Effector memory CD8-positive, alpha-beta T cell (primary cell): ENCODE measurements around the gene ZNF609.
"Not testable (repeated sequence)": the region's sequence is repeated elsewhere in the genome, so short reads cannot be mapped to it uniquely, and the experiment has no call there.

Experiments used
- ATAC-seq: fragments of 150-1000 bp; cut with Tn5 transposase; replicated peaks from 2 replicates; pipeline ENCODE4 v1.10.0; 2021; ENCODE audit warnings: mild to moderate bottlenecking, moderate library complexity
- DNase-seq, 3 experiments: peaks; one replicate each; pipeline ENCODE4 v3.0.0; 2021
- H3K27ac Mint-ChIP-seq, 2 donors: one replicate each; pipeline ENCODE4 v1.8.0; 2022; ENCODE audit warnings: mild to moderate bottlenecking in 2 of 2, mixed read lengths in 2 of 2, moderate library complexity in 2 of 2
- H3K27me3 Mint-ChIP-seq, 2 donors: one replicate each; pipeline ENCODE4 v1.8.0; 2022; ENCODE audit warnings: mixed read lengths in 2 of 2
- H3K36me3 Mint-ChIP-seq: one replicate; pipeline ENCODE4 v1.8.0; 2022; ENCODE audit warnings: mild to moderate bottlenecking, moderate library complexity, mixed read lengths; ENCODE audit not compliant: insufficient read depth
- H3K4me1 Mint-ChIP-seq, 2 donors: one replicate each; pipeline ENCODE4 v1.8.0; 2022; ENCODE audit warnings: low read depth in 2 of 2, mixed read lengths in 2 of 2
- H3K4me3 Mint-ChIP-seq, 2 donors: one replicate each; pipeline ENCODE4 v1.8.0; 2022; ENCODE audit warnings: mild to moderate bottlenecking in 2 of 2, mixed read lengths in 2 of 2, moderate library complexity in 2 of 2
- H3K9me3 Mint-ChIP-seq, 2 donors: one replicate each; pipeline ENCODE4 v1.8.0; 2022; ENCODE audit warnings: mixed read lengths in 2 of 2

Gene ZNF609

GRCh38 chr15:64571857-64572291, 111.5 kb downstream of the ZNF609 start:
- Mint-ChIP-seq H3K4me3 (no peak overlapping the region), H3K9me3 (no peaks in the 10 kb centered on the region), H3K36me3 (peaks cover 11% of the 10 kb centered on the region), H3K4me1 (peaks cover 30 to 47% of the 10 kb centered on the region in 2 donors), H3K27me3 (no peaks in the 10 kb centered on the region), H3K27ac (peak overlapping the region; percentile 9 to 33)
- DNase-seq (no peak), ATAC-seq (no peak)

GRCh38 chr15:64572856-64573255, 112.5 kb downstream of the ZNF609 start:
- peaks cover 30 to 46% of the 10 kb centered on the region in 2 donors for H3K4me1 Mint-ChIP-seq
- ATAC-seq (no peak), DNase-seq (no peak)
- no peak overlapping the region for H3K27ac Mint-ChIP-seq
- H3K27me3 Mint-ChIP-seq: no peaks in the 10 kb centered on the region
- no peaks in the 10 kb centered on the region for H3K9me3 Mint-ChIP-seq
- H3K36me3 Mint-ChIP-seq: peaks cover 4% of the 10 kb centered on the region
- no peak overlapping the region for H3K4me3 Mint-ChIP-seq

- no peaks in the 10 kb centered on the region for H3K27me3 Mint-ChIP-seq
- H3K9me3 Mint-ChIP-seq: no peaks in the 10 kb centered on the region
- peaks cover 15 to 30% of the 10 kb centered on the region in 2 donors for H3K4me1 Mint-ChIP-seq
- no peak for DNase-seq
- no peak for ATAC-seq
- H3K4me3 Mint-ChIP-seq: no peak overlapping the region
- peak overlapping the region; percentile 3 to 39 for H3K27ac Mint-ChIP-seq
- H3K36me3 Mint-ChIP-seq: peaks cover 4% of the 10 kb centered on the region
Observed at GRCh38 chr15:64574301-64575017, 114.1 kb downstream of the ZNF609 start.

- H3K27ac Mint-ChIP-seq: peak overlapping the region in 1 of 2 donors; percentile 28
- DNase-seq (no peak), ATAC-seq (no peak)
- peaks cover 7 to 16% of the 10 kb centered on the region in 2 donors for H3K4me1 Mint-ChIP-seq
- H3K4me3 Mint-ChIP-seq: no peak overlapping the region
- no peaks in the 10 kb centered on the region for H3K36me3 Mint-ChIP-seq
- H3K9me3 Mint-ChIP-seq: peaks cover 4 to 7% of the 10 kb centered on the region in 2 donors
- H3K27me3 Mint-ChIP-seq: no peaks in the 10 kb centered on the region
Observed at GRCh38 chr15:64580696-64581407, 120.5 kb downstream of the ZNF609 start.

- Mint-ChIP-seq H3K4me3 (no peak overlapping the region), H3K27ac (peak overlapping the region in 1 of 2 donors; percentile 28)
Observed at GRCh38 chr15:64581408-64581761, 121.0 kb downstream of the ZNF609 start.

GRCh38 chr15:64582202-64582601, 121.8 kb downstream of the ZNF609 start:
- Mint-ChIP-seq H3K27me3 (no peaks in the 10 kb centered on the region), H3K9me3 (peaks cover 4 to 7% of the 10 kb centered on the region in 2 donors), H3K36me3 (no peaks in the 10 kb centered on the region), H3K4me3 (no peak overlapping the region), H3K27ac (peak overlapping the region in 1 of 2 donors; percentile 35), H3K4me1 (peaks cover 7 to 24% of the 10 kb centered on the region in 2 donors)
- no peak for ATAC-seq
- no peak for DNase-seq

More at GRCh38 chr15:64581408-64581761, 121.0 kb downstream of the ZNF609 start:
- peaks cover 4 to 7% of the 10 kb centered on the region in 2 donors for H3K9me3 Mint-ChIP-seq
- ATAC-seq (no peak), DNase-seq (no peak)
- H3K27me3 Mint-ChIP-seq: no peaks in the 10 kb centered on the region
- no peaks in the 10 kb centered on the region for H3K36me3 Mint-ChIP-seq
- H3K4me1 Mint-ChIP-seq: peaks cover 7 to 17% of the 10 kb centered on the region in 2 donors

- Mint-ChIP-seq H3K27ac (peak overlapping the region; percentile 32 to 83), H3K9me3 (peaks cover 4 to 7% of the 10 kb centered on the region in 2 donors), H3K4me1 (peaks cover 12 to 32% of the 10 kb centered on the region in 2 donors), H3K4me3 (no peak overlapping the region), H3K36me3 (no peaks in the 10 kb centered on the region), H3K27me3 (no peaks in the 10 kb centered on the region)
- DNase-seq (no peak), ATAC-seq (no peak)
Observed at GRCh38 chr15:64583519-64583918, 123.1 kb downstream of the ZNF609 start.

- DNase-seq: no peak
- Mint-ChIP-seq H3K4me1 (peaks cover 12 to 35% of the 10 kb centered on the region in 2 donors), H3K9me3 (peaks cover 4 to 7% of the 10 kb centered on the region in 2 donors), H3K4me3 (no peak overlapping the region), H3K27me3 (no peaks in the 10 kb centered on the region), H3K27ac (peak overlapping the region; percentile 32 to 83), H3K36me3 (no peaks in the 10 kb centered on the region)
- ATAC-seq: no peak
Observed at GRCh38 chr15:64583983-64584382, 123.6 kb downstream of the ZNF609 start.

GRCh38 chr15:64586259-64586870, 126.0 kb downstream of the ZNF609 start:
- Mint-ChIP-seq H3K4me3 (no peak overlapping the region), H3K36me3 (no peaks in the 10 kb centered on the region), H3K4me1 (peaks cover 17 to 45% of the 10 kb centered on the region in 2 donors), H3K27me3 (no peaks in the 10 kb centered on the region), H3K9me3 (no peaks in the 10 kb centered on the region), H3K27ac (peak overlapping the region; percentile 4 to 15)
- no peak for DNase-seq
- no peak for ATAC-seq

GRCh38 chr15:64586984-64587383, 126.6 kb downstream of the ZNF609 start:
- no peak for ATAC-seq
- Mint-ChIP-seq H3K27ac (peak overlapping the region; percentile 4 to 15), H3K9me3 (no peaks in the 10 kb centered on the region), H3K4me1 (peaks cover 17 to 42% of the 10 kb centered on the region in 2 donors), H3K4me3 (no peak overlapping the region), H3K27me3 (no peaks in the 10 kb centered on the region), H3K36me3 (no peaks in the 10 kb centered on the region)
- DNase-seq: no peak

- H3K4me3 Mint-ChIP-seq: no peak overlapping the region
- no peaks in the 10 kb centered on the region for H3K27me3 Mint-ChIP-seq
- H3K36me3 Mint-ChIP-seq: peaks cover 1% of the 10 kb centered on the region
- no peak for ATAC-seq
- H3K27ac Mint-ChIP-seq: peak overlapping the region in 1 of 2 donors; percentile 78
- no peaks in the 10 kb centered on the region for H3K9me3 Mint-ChIP-seq
- DNase-seq: no peak
- H3K4me1 Mint-ChIP-seq: peaks cover 10 to 35% of the 10 kb centered on the region in 2 donors
Observed at GRCh38 chr15:64589435-64590084, 129.2 kb downstream of the ZNF609 start.

GRCh38 chr15:64592845-64593244, 132.5 kb downstream of the ZNF609 start:
- ATAC-seq, H3K4me3 Mint-ChIP-seq, DNase-seq, H3K27me3 Mint-ChIP-seq, H3K36me3 Mint-ChIP-seq, H3K9me3 Mint-ChIP-seq: not testable (repeated sequence)
- Mint-ChIP-seq H3K27ac (peak overlapping the region in 1 of 2 donors; percentile 6), H3K4me1 (peaks cover 23 to 40% of the 10 kb centered on the region in 2 donors)
